PC-9 (cell line): ENCODE measurements around the gene FOXP1. TPM values are rescaled to one million over a fixed set of nuclear protein-coding genes. Genes with fewer than 3 reads are reported as not detected.
A peak's percentile ranks its signal among the peaks of the same experiment; 100 is the strongest.

Experiments used
- BruUV-seq: library from RNA; stranded (reverse); fragments of 400-500 nt; replicated peaks from 2 replicates; lab custom pipeline; 2021; lab: Mats Ljungman, UMichigan
- CTCF ChIA-PET: fragments of 300-600 bp; sonication (Branson Sonifier 250); formaldehyde crosslinking; loops from one replicate; lab custom pipeline; 2022; ENCODE audit warnings: antibody characterized with exemption; lab: Charles Lee
- POLR2A ChIA-PET: fragments of 300-600 bp; sonication (Branson Sonifier 250); formaldehyde crosslinking; loops from one replicate; lab custom pipeline; 2022; ENCODE audit warnings: antibody characterized with exemption; ENCODE audit not compliant: unreplicated experiment; lab: Charles Lee
- DNase-seq, 2 experiments: peaks; one replicate each; pipeline versions ENCODE4 v3.0.0 to v3.0.0-alpha.2; 2015 to 2022; ENCODE audit warnings: mixed read lengths in 1 of 2
- H2AFZ ChIP-seq: fragments of 200-600 bp; sonication (generic); 2 replicates; pipeline ENCODE4 v1.8.1; 2017; ENCODE audit warnings: antibody characterized with exemption
- H3F3A ChIP-seq: fragments of 200-600 bp; sonication (generic); 2 replicates; pipeline ENCODE4 v1.8.1; 2017; ENCODE audit warnings: antibody characterized with exemption, mild to moderate bottlenecking, low read depth; ENCODE audit not compliant: insufficient read depth
- H3K27ac ChIP-seq: fragments of 200-600 bp; sonication (generic); 2 replicates; pipeline ENCODE4 v1.6.1; 2016; ENCODE audit warnings: mixed run types
- H3K27me3 ChIP-seq: fragments of 200-600 bp; sonication (generic); 2 replicates; pipeline ENCODE4 v1.6.1; 2016; ENCODE audit warnings: low read depth, mixed run types; ENCODE audit not compliant: insufficient read depth
- H3K36me3 ChIP-seq: fragments of 200-600 bp; sonication (generic); 2 replicates; pipeline ENCODE4 v1.6.1; 2016; ENCODE audit warnings: low read depth, mixed run types
- H3K4me1 ChIP-seq: fragments of 200-600 bp; sonication (generic); replicated peaks from 2 replicates; pipeline ENCODE4 v1.6.1; 2016; ENCODE audit warnings: mixed run types; ENCODE audit not compliant: insufficient read depth
- H3K4me2 ChIP-seq: fragments of 200-600 bp; sonication (generic); 2 replicates; pipeline ENCODE4 v1.6.1; 2017; ENCODE audit warnings: mixed run types
- H3K4me3 ChIP-seq: fragments of 200-600 bp; sonication (generic); 2 replicates; pipeline ENCODE4 v1.6.1; 2016; ENCODE audit warnings: mixed run types
- H3K79me2 ChIP-seq: fragments of 200-600 bp; sonication (generic); 2 replicates; pipeline ENCODE4 v1.6.1; 2017; ENCODE audit warnings: low read depth, mixed run types
- H3K9me2 ChIP-seq: fragments of 200-600 bp; sonication (generic); 2 replicates; pipeline ENCODE4 v1.8.1; 2017; ENCODE audit warnings: mild to moderate bottlenecking; ENCODE audit not compliant: insufficient read depth
- H3K9me3 ChIP-seq: fragments of 200-600 bp; sonication (generic); 2 replicates; pipeline ENCODE4 v1.8.1; 2016; ENCODE audit warnings: low read depth; ENCODE audit not compliant: insufficient read depth
- H4K20me1 ChIP-seq: fragments of 200-600 bp; sonication (generic); 2 replicates; pipeline ENCODE4 v1.8.1; 2017; ENCODE audit not compliant: insufficient read depth
- CTCF ChIP-seq: fragments of 200-600 bp; sonication (generic); conservative IDR thresholded peaks from 2 replicates; pipeline ENCODE4 v1.6.1; 2017; ENCODE audit warnings: mixed run types, antibody characterized with exemption, mild to moderate bottlenecking, moderate library complexity
- EZH2 ChIP-seq: fragments of 200-600 bp; sonication (generic); IDR thresholded peaks from 2 replicates; pipeline ENCODE4 v1.8.0; 2017; ENCODE audit warnings: antibody characterized with exemption, low read depth
- intact Hi-C: fragments of 100-400 bp; cut with micrococcal nuclease; formaldehyde crosslinking; loops from one replicate; pipeline ENCODE4 v1.10.0; 2022; ENCODE audit not compliant: unreplicated experiment
- total RNA-seq: library from RNA; stranded (reverse); gene quantifications from 2 replicates; pipeline ENCODE4 v1.2.3, GENCODE V29; 2021

FOXP1 gene
- total RNA-seq, 1 experiment from 2014 or later: 33.3 TPM

DNA sequence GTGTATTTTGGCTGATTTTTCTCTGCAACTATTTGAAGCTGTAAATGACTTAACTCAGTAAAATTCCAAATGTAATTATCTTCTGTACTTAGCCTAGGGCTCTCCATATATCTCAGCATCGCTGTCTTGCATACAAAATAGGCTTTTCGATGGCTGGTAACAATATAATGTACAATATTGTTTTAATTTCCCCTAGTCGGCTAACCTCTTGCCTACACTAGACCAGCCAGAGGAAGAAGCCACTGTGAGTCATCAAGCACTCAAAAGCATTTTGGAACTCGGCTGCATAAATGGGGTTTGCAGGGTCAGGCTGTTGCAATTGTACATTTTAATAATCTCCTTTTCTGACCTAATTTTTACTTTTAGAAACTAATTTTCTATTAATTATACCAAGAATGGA is 583.8 kb downstream of the FOXP1 start:
- intact Hi-C loops: no loop called here
- TF ChIP-seq CTCF (no peak), EZH2 (no peak)
- BruUV-seq: no TSS peak
- Histone ChIP-seq H3K4me1 (peaks cover 11% of the 10 kb centered on the region), H4K20me1 (no peaks in the 10 kb centered on the region), H3K4me2 (peak overlapping the region; percentile 49; the same call in 1 of the 2 replicates), H3K9me2 (no peaks in the 10 kb centered on the region), H3K79me2 (no peaks in the 10 kb centered on the region), H3K4me3 (no peak overlapping the region), H3K27me3 (no peaks in the 10 kb centered on the region), H3K27ac (no peak overlapping the region), H3K9me3 (no peaks in the 10 kb centered on the region), H3K36me3 (no peaks in the 10 kb centered on the region), H2AFZ (no peak overlapping the region), H3F3A (no peaks in the 10 kb centered on the region; the same call in 1 of the 2 replicates)
- ChIA-PET CTCF (no interaction called here), POLR2A (no interaction called here)
- peak in 1 of 2 experiments; percentile 3 for DNase-seq

GRCh38 chr3:70996082-70996481 is 587.4 kb downstream of the FOXP1 start:
- Histone ChIP-seq H3K36me3 (no peaks in the 10 kb centered on the region), H3K27ac (no peak overlapping the region), H3K79me2 (no peaks in the 10 kb centered on the region), H3K4me2 (no peak overlapping the region), H3K9me2 (no peaks in the 10 kb centered on the region), H3F3A (no peaks in the 10 kb centered on the region; the same call in 1 of the 2 replicates), H3K27me3 (no peaks in the 10 kb centered on the region), H2AFZ (no peak overlapping the region), H4K20me1 (no peaks in the 10 kb centered on the region), H3K4me3 (no peak overlapping the region), H3K9me3 (no peaks in the 10 kb centered on the region), H3K4me1 (peaks cover 11% of the 10 kb centered on the region)
- BruUV-seq: no TSS peak
- TF ChIP-seq EZH2 (no peak), CTCF (no peak)
- DNase-seq: no peak
- intact Hi-C loops: no loop called here
- POLR2A ChIA-PET: no interaction called here
- CTCF ChIA-PET: no interaction called here

DNA sequence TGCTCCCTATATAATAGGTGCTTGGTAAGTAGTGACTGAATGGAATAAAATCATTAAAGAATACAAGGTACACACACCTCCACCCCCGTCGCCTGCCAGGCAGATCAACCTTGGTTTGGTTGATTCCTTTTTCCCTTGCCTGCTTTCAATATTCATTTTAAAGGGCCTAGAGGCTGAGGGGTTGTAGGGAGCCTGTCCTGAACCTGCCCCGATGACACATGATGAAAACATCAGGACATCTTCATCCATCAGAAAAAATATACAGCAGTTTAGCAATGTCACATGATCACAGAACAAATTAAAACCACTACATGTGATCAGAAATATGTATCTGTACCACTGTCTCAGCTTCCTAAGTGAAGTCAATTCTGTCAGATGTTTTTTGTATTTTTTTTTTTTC is 588.9 kb downstream of the FOXP1 start:
- H3K4me1 ChIP-seq: peaks cover 4% of the 10 kb centered on the region
- no peaks in the 10 kb centered on the region for H3K36me3 ChIP-seq
- ChIA-PET CTCF (interaction anchor here (0.5 kb wide), 1 partner anchor 64 kb away, joined by 3 read pairs; no protein-coding TSS in a partner anchor), POLR2A (no interaction called here)
- BruUV-seq: no TSS peak
- no peaks in the 10 kb centered on the region for H4K20me1 ChIP-seq
- H3K4me3 ChIP-seq: no peak overlapping the region
- no peak for DNase-seq
- intact Hi-C loops: no loop called here
- H3K4me2 ChIP-seq: no peak overlapping the region
- no peaks in the 10 kb centered on the region for H3K9me3 ChIP-seq
- no peaks in the 10 kb centered on the region for H3K9me2 ChIP-seq
- no peaks in the 10 kb centered on the region for H3K79me2 ChIP-seq
- no peak overlapping the region for H2AFZ ChIP-seq
- no peak for TF ChIP-seq EZH2
- no peak for TF ChIP-seq CTCF
- H3K27ac ChIP-seq: no peak overlapping the region
- H3F3A ChIP-seq: no peaks in the 10 kb centered on the region; the same call in 1 of the 2 replicates
- no peaks in the 10 kb centered on the region for H3K27me3 ChIP-seq
